ENCODE results near the gene KCNS1.

GRCh38 chr20:45056473-45057173 is 44.3 kb downstream of the KCNS1 start:
- no peak for TF ChIP-seq PKNOX1 (IDR thresholded peaks at IDR 0.05)
- no peak for TF ChIP-seq TARDBP (IDR thresholded peaks at IDR 0.05)
- no peak for TF ChIP-seq ELF4 (IDR thresholded peaks at IDR 0.05)
- TF ChIP-seq SUZ12 (IDR thresholded peaks at IDR 0.05) = no peak
- no peak for TF ChIP-seq BHLHE40 (IDR thresholded peaks at IDR 0.05; ENCODE audit: borderline replicate concordance)
- no peak for TF ChIP-seq FOXM1 (IDR thresholded peaks at IDR 0.05; ENCODE audit: borderline replicate concordance)

Measured in HEK293T (cell line).